ENCODE data around the gene KLHL21. TPM values are rescaled to one million over a fixed set of nuclear protein-coding genes. Genes with fewer than 3 reads are reported as not detected.

The KLHL21 gene
- total and polyA plus RNA-seq, 9 of the 15 experiments (the other 6 are each of a cell fraction or from before 2014, with no cell fraction given) = 2.1 to 42.1 (median 17.5) TPM

GRCh38 chr1:6614929-6615785, 12.5 kb upstream of the KLHL21 start (continued):
- TF ChIP-seq, protein P1, sequence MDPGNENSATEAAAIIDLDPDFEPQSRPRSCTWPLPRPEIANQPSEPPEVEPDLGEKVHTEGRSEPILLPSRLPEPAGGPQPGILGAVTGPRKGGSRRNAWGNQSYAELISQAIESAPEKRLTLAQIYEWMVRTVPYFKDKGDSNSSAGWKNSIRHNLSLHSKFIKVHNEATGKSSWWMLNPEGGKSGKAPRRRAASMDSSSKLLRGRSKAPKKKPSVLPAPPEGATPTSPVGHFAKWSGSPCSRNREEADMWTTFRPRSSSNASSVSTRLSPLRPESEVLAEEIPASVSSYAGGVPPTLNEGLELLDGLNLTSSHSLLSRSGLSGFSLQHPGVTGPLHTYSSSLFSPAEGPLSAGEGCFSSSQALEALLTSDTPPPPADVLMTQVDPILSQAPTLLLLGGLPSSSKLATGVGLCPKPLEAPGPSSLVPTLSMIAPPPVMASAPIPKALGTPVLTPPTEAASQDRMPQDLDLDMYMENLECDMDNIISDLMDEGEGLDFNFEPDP (CRISPR knock-in tag; IDR thresholded peaks at IDR 0.05) = no peak
- TF ChIP-seq SRSF9 (IDR thresholded peaks at IDR 0.05; ENCODE audit: borderline replicate concordance, low read depth, low read length) = no peak
- no peak for TF ChIP-seq TBL1XR1 (IDR thresholded peaks at IDR 0.05; ENCODE audit: low read length in 2 of 2)
- TF ChIP-seq FOXK1 (CRISPR knock-in tag; IDR thresholded peaks at IDR 0.05; ENCODE audit: borderline replicate concordance) = no peak
- no peak for TF ChIP-seq BDP1 (IDR thresholded peaks at IDR 0.05; ENCODE audit: insufficient read depth, insufficient read length)
- TF ChIP-seq SNRNP70 (optimal IDR thresholded peaks at IDR 0.05; ENCODE audit: low read depth, low read length) = no peak
- TF ChIP-seq FUS (optimal IDR thresholded peaks at IDR 0.05; ENCODE audit: low read depth, low read length) = peak; percentile 8
- TF ChIP-seq, protein P2, sequence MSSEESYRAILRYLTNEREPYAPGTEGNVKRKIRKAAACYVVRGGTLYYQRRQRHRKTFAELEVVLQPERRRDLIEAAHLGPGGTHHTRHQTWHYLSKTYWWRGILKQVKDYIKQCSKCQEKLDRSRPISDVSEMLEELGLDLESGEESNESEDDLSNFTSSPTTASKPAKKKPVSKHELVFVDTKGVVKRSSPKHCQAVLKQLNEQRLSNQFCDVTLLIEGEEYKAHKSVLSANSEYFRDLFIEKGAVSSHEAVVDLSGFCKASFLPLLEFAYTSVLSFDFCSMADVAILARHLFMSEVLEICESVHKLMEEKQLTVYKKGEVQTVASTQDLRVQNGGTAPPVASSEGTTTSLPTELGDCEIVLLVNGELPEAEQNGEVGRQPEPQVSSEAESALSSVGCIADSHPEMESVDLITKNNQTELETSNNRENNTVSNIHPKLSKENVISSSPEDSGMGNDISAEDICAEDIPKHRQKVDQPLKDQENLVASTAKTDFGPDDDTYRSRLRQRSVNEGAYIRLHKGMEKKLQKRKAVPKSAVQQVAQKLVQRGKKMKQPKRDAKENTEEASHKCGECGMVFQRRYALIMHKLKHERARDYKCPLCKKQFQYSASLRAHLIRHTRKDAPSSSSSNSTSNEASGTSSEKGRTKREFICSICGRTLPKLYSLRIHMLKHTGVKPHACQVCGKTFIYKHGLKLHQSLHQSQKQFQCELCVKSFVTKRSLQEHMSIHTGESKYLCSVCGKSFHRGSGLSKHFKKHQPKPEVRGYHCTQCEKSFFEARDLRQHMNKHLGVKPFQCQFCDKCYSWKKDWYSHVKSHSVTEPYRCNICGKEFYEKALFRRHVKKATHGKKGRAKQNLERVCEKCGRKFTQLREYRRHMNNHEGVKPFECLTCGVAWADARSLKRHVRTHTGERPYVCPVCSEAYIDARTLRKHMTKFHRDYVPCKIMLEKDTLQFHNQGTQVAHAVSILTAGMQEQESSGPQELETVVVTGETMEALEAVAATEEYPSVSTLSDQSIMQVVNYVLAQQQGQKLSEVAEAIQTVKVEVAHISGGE (CRISPR knock-in tag; IDR thresholded peaks at IDR 0.05) = 0 out of 6 replicates have a peak, but pooled peaks of 1 of the 3 experiments have one; percentile 6
- TF ChIP-seq ZNF717 (CRISPR knock-in tag; IDR thresholded peaks at IDR 0.05) = no peak
- TF ChIP-seq PCBP1 (IDR thresholded peaks at IDR 0.05; ENCODE audit: low read depth, low read length, poor library complexity, severe bottlenecking) = peak; percentile 47
- TF ChIP-seq, protein P3, sequence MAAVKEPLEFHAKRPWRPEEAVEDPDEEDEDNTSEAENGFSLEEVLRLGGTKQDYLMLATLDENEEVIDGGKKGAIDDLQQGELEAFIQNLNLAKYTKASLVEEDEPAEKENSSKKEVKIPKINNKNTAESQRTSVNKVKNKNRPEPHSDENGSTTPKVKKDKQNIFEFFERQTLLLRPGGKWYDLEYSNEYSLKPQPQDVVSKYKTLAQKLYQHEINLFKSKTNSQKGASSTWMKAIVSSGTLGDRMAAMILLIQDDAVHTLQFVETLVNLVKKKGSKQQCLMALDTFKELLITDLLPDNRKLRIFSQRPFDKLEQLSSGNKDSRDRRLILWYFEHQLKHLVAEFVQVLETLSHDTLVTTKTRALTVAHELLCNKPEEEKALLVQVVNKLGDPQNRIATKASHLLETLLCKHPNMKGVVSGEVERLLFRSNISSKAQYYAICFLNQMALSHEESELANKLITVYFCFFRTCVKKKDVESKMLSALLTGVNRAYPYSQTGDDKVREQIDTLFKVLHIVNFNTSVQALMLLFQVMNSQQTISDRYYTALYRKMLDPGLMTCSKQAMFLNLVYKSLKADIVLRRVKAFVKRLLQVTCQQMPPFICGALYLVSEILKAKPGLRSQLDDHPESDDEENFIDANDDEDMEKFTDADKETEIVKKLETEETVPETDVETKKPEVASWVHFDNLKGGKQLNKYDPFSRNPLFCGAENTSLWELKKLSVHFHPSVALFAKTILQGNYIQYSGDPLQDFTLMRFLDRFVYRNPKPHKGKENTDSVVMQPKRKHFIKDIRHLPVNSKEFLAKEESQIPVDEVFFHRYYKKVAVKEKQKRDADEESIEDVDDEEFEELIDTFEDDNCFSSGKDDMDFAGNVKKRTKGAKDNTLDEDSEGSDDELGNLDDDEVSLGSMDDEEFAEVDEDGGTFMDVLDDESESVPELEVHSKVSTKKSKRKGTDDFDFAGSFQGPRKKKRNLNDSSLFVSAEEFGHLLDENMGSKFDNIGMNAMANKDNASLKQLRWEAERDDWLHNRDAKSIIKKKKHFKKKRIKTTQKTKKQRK (IDR thresholded peaks at IDR 0.05; ENCODE audit: borderline replicate concordance, low read depth, low read length) = no peak
- no peak for TF ChIP-seq CEBPG (CRISPR knock-in tag; IDR thresholded peaks at IDR 0.05)
- TF ChIP-seq CEBPG (tag; conservative IDR thresholded peaks at IDR 0.05 in 1 of 2, IDR thresholded peaks at IDR 0.05 in 1 of 2) = no peak
- no peak for TF ChIP-seq BACH1 (tag; IDR thresholded peaks at IDR 0.05)
